HG03108 (cell line): Measurements from ENCODE around the gene PPIL6.
A peak's percentile ranks its signal among the peaks of the same experiment; 100 is the strongest.

Experiments
- ATAC-seq: cut with Tn5 transposase; IDR thresholded peaks from one replicate; pipeline ENCODE4 v1.9.1; 2021; ENCODE audit warnings: moderate library complexity; ENCODE audit not compliant: unreplicated experiment

PPIL6 gene

DNA sequence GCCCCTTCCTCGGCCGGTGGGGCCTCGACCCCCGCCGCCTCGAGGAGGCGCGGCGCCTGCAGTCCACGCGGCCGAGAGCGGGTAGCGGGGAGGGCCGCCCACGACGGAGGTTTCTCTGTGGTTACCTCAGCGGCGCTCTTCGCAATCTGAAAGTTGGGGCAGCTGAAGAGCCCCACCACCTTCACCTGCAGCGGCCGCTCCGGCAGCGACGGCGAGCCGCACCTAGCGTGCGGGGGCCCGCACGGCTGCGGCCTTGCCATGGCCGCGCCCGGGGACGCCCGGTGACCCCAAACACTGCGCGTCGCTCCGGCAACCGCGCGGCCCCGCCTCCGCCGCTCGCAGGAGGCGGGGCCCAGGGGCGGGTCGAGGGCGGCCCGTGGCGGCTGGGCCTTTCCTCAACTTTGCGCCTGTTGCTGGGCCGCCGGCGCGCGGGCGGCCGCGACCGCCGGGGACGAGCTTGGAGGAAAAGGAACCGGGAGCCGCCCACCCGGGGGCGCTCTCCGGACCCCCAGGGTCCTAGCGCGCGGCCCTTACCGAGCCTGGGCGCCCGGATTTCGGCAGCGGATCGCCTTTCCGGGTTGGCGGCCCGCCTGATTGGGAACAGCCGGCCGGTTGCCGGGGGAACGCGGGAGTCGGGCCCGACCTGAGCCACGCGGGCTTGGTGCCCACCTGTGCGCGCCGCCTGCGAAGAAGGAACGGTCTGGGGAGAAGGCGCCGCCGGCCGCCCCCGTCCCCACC lies at the start of gene PPIL6, which contains the start of gene SMPD2:
Gene PPIL6 (minus strand): TSS at position 298 of the 738 bp plus-strand sequence. CDS start 38 bp downstream, at position 260.
Gene SMPD2 (plus strand): TSS at position 394 of the 738 bp plus-strand sequence. CDS start 398 bp downstream, outside the sequence.
- ATAC-seq, result peak; percentile 89

DNA sequence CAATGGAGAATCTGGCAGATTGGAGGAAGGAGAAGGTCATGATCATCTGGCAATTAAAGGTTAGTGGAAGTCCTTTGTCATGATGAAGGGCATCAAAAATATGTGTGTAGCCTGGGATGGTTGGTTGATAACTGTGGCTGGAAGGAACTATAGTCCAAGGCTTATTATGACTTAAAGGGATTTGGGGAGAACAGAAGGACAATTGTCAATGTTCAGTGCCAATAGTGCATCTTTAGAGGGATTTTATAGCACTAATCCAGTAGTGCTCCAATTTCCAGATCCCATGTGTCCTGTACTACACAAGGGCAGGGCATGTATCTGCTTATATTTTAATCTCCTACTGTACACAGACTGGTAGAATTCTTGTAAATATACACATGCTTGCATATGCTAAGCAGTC lies 47.6 kb upstream of the PPIL6 start:
- ATAC-seq, result no peak

DNA sequence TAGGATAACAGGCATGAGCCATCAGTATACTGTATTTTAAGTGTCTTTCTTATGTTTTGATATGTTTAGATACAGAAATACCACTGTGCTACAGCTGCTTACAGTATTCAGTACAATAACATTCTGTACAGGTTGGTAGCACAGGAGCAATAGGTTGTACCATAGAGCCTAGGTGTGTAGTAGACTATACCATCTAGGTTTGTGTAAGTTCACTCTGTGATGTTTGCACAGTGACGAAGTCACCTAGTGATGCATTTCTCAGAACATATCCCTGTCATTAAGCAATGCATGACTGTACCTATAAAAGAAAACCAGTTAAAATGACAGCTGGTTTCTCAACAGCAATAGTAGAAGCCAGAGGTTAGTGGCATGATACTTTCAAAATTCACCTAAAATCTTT lies 45.6 kb upstream of the PPIL6 start:
- ATAC-seq, result no peak

DNA sequence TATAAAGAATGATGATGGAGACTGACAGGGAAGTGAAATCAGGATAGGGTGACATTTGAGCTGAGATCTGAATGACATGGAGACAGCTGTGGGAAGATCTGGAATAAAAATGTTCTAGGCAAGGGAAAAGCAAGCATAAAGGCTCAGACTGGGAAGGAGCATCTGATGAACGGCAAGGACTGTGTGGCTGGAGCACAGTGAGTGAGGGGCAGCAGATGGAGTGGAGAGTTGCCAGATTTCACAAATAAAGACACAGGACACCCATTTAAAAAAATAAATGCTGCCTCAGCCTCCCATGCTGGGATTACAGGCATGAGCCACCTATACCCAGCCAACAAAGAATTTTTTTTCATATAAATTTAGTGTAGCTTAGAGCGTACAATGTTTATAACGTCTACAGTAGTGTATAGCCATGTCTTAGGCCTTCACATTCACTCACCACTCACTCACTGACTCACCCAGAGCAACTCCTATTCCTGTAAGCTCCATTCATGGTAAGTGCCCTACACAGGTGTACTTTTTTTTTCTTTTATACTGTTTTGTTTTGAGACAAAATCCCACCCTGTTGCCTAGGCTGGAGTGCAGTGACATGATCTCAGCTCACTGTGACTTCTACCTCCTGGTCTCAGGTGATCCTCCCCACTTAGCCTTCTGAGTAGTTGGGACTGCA lies 45.0 kb upstream of the PPIL6 start:
- ATAC-seq, result no peak

DNA sequence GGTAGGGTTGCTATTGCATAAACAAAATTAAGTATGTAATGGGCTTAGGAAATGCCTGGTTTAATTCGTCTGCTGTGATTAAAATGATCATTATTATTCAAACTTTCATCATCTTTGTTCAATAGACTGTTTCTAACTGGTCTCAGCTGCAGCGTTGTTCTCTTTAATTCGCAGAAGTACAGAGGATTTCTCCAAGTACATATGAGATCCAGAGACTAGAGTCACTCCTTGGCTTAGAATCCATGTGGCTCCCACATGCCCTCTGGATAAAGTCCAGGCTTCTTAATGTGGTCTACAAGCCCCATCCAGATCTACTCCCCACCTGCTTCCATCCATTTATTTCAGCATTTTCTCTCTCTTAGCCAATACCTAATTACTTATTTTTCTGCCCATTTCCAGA lies 43.7 kb upstream of the PPIL6 start:
- no peak for ATAC-seq

DNA sequence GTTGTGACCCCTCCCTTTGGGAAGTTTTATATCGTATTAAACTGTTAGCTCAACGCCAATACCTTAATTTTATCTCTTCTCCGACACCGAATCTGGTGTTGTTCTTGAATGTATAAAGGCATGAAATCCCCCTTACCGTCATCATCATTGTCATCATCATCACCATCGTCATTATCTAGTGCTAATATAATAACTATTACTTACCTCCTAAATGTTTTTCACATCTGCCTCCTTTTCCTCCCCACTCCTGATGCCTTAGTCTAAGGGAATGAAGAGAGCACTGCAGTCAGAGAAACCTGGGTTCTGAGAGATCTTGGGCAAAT lies 43.3 kb upstream of the PPIL6 start:
- peak; percentile 5 for ATAC-seq

DNA sequence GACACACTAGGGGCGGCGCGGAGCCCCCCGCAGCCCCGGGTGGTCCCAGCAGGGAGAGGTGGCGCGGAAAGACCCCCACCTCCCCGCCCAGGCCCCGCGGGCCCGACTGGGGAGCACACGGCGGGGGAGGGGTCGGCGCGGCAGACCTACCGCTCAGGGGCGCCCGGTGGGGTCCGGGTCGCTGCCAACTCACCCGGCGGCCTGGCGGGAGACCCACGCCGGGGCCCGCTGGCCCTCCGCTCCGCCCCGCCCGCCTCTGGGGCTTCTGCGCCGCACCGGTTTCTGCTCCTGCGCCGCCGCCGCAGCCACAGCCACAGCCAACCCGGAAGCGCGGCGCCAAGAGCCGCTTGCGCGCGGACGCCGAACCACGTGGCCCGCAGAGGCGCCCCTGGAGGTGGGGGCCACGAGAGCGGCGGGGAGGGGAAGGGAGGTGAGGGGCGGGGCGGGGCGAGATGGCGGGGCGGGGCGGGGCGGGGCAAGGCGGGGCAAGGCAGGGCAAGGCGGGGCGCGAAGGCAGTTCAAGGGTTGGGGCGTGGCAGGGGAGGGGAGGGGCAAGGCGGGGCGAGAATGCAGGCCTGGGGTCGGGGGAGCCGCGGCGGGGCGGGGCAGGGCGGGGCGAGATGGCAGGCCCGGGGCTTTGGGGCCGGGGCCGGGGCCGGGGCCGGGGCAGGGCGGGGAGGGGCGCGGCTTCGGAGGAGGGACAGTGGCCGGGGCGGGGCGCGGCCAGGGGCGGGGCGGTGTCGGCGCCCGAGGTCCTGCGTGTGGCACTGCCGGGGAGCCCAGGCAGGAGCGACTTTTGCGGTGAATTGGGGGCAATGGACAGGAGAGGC lies 42.7 kb upstream of the PPIL6 start, which contains the start of gene ZBTB24:
Gene ZBTB24 (minus strand): TSS at position 315 of the 830 bp plus-strand sequence. CDS start 1,193 bp downstream, outside the sequence.
- peak; percentile 89 for ATAC-seq

DNA sequence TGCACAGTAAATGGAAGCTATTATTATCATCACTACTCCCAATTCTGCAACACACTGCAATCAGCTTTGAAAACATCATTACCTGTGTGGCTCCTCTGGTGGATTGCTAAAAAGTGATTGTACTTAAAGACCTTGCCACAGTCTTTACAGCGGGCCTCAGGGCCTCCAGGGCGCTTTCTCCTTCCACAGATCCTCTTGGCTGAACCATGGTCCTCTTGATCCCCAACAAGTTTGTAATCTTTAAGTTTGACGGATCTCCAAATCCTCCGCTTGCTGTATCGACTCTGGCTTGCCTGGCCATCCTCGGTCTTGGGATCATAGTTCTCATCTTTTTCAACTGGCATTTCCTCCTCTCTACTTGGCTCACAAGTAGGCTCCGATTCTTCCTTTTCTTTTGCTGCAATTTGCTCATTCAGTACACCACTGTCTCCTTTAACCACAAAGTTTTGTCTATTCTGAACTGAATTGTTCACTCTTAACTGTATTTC lies 40.6 kb upstream of the PPIL6 start:
- ATAC-seq, result no peak

DNA sequence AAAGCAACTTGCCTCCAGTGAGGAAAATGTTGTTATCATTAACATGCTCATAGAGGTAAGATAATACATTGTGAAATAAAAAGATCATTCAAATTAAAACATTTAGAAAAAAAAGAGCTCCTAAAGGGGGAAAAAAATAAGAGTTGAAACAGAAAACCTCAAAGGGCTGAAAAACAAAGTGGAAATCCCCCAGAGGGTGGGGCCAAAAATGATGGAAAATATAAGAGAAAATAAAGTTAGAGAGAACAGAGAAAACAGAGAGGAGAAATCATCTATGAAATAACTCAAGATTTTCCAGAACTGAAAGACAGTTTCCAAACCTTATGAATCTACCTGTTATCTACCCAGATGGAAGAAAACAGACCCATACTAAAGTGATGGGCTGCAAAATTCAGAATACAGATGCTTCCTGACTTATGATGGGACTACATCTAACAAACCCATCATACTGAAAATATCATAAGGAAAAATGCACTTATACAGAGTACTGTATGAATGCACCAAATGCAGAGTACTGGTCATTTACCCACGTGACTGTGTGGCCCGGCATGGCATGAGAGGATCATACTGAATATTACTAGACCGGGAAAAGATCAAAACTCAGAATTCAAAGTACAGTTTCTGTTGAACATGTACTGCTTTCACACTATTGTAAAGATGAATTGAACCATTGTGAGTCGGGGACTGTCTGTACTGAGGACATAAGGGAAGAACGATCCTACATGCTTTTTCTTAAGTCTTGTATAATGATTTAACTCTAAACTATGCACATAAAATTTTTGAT lies 38.6 kb upstream of the PPIL6 start:
- ATAC-seq, result no peak

DNA sequence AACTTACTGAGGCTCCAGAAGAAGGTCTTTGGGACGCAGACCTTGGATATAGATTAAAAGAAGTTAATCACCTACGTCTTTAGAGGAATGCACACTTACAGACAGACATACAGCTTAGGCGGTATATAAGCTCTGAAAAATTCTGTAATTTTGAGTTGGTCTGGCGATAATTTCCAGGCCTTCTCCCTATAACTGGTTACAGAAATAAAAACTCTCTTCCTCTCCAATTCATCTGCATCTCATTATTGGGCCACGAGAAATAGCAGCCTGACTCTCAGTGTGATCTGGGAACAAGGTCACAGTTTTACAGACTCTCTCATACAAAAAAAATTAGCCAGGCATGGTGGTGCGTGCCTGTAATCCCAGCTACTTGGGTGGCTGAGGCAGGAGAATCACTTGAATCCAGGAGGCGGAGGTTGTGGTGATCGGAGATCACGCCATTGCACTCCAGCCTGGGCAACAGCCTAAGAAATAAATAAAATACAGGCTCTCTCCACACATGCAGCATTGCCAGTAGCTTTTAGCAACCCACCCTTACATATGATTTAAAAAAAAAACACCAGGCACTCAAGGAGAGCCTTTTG lies 37.9 kb upstream of the PPIL6 start:
- no peak for ATAC-seq

DNA sequence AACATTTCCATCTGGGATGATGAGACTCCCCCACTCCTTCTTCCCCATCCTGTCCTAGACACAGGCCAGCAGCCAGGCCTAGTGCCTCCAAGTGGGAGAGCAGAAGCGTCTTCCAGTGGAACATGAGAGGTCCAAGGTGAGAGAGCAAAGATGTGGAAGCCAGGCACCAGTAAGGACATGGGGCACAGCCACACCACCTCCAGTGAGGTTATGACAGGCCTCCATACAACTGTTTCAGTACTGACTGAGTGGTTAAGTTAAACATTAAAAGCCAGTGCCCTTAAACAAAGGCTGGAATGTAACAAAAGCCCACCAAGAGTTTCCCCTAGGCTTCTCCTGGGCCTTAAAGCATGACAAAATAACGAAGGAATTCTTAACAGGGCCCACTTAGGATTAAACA lies 37.3 kb upstream of the PPIL6 start:
- ATAC-seq, result peak; percentile 73

DNA sequence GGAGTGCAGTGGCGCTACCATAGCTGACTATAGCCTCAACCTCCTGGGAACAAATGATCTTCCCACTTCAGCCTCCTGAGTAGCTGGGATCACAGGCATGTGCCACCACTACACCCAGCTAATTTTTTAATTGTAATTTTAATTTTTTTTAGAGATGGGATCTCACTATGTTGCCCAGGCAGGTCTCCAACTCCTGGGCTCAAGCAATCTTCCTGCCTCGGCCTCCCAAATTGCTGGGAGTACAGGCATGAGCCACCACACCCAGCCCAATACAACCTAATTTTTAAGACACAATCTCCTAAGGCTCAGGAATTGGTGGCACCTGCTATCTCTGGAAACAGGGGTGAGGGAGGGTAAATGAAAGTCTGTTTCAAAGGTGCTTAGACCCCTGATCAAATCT lies 36.8 kb upstream of the PPIL6 start:
- ATAC-seq, result no peak

DNA sequence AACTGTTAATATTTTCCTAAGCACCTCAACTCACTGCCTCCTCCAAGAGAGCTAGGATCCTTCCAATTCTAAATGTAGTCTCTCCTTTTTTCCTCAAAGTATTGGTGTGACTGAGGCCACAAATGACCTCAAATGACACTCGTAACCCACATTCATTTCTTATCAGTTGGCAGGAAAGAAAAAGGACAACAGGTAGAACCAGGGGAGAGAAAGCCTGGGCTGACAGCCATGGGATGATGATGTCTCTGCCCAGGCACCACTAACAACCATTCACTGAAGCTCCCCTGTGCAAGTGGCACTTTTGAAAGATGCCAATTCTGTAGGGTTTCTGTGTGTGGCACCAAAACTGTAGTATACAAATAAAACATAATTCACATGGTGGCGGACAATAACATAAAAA lies 35.2 kb upstream of the PPIL6 start:
- ATAC-seq, result no peak

DNA sequence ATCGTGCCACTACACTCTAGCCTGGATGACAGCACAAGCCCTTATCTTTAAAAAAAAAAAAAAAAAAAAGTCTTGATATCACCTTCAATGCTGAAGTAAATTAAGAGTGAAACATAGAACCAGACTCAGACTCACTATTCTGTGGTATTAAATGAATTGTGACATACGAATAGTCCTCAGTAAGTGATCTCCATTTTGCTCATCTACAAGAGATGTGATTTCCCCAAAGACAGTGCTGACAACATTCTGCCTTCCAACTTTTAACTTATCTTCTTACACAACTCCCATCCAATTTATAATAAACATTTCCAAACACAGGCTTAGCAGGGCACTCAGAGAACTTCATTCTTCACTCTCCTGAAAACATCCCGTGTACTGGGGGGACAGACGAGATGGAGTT lies 34.6 kb upstream of the PPIL6 start:
- ATAC-seq, result no peak

DNA sequence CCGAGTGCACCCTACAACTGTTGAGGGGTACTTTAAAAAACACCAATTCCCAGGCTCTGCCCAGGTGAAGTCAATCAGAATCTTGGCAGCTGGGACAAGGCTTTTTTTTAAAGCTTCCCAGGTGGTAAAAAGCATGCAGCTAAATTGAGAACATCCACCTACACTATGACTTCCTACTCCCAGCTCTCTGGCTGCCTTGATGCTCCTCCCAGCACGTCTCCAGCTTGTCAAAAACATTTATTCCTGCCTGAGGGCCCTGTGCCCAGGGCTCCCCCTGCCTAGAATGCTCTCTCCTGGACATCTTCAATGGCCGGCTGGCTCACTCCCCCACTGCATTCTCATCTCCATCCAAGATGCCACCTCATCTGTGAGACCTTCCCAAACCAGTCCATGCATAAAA lies 32.7 kb upstream of the PPIL6 start:
- no peak for ATAC-seq

DNA sequence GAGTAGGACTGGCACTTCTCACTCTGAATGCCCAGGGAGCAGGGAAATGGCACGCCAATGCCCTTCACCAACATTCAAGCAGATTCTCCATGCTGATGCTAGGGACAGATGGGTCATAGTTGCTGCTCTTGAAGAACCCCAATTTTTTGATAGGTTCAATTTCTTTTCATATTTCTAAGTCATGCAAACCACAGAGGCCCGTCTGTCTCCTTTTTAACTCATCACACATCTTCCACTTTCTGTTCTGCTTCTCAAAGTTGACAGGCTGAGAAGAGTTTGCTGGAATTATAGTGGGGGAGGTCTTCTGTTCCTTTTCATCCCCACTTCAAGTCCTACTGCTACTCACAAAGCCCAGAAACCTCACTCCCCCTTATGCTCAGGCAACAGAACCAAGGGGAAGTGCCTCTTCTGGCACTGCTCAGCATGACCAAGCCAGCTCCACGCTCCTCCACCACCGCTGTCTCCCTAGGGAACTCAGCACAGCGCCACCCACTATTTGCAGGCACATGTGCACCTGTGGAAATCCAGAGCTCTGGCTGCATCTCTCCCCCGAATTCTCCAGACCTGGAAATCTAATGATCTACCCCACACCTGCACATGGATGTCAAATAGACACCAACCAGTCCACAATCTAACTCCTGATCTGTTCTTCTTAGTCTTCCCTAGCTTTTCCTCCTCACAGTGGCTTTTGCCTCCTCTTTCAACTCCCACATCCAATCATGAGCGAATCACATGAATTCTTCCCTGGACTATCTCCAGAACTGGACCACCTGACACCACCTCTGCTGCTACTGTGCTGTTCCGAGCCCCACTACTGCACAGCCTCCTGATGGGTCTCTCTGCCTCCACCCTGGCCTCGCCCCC lies 31.9 kb upstream of the PPIL6 start:
- peak; percentile 71 for ATAC-seq

DNA sequence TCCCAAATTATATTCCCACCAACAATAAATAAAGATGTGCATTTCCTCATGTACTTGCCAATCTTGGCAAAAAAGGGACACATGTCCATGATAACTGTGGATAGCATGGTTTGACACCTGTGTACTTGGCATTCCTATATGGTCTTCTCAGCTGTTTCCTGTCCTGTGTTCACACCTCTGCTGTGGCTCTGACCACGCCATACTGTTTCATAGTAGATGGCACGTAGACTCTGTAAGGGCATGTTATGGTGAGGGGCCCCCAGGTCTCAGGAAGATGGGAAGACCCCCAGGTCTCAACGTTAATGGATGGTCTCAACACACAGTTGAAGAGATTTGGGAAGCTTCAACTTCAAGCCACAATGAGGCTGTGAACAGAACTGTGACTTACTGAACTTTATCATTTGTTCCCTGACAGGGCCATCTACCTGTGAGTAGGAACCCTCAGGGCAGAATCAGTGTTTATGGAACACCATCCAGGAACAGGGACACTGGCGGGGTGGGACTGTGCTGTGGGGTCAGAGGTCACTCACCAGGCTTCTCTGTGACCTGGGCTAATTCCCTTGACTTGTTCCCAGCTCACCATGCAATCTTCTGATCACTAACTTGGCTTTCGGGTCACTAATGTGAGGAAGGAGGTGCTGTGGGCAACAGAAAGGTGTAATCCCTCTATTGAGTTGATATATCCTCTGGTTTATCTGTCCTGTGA lies 30.8 kb upstream of the PPIL6 start:
- no peak for ATAC-seq

DNA sequence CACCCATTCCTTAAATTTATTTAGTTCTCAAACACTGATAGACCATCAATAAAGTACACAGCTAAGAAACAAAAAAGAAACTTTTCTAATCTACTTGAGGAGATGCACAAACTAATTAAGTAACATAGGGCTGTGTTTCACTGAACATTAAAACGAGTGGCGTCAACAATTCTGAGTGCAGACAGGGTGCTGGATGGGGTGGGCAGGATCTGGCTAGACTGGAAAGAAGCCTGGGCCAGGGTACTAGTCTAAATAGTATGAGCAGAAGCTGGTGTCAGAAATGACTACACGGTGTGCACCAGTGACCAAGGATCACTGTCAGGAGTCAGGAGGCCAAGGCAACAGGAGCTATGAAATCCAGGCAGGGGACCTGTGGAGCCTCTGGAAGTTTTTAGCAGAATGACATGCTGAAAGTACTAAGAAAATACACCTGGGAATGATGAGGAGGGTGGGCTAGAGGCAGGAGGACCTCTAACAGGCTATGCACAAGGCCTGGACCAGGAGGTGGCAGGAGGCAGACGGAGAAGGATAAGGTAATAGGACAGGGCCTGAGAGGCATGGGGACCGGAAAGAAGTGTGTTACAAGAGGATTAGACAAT lies 29.3 kb upstream of the PPIL6 start:
- ATAC-seq, result no peak
